ENCODE results near the gene FGF14.

The FGF14 gene

DNA sequence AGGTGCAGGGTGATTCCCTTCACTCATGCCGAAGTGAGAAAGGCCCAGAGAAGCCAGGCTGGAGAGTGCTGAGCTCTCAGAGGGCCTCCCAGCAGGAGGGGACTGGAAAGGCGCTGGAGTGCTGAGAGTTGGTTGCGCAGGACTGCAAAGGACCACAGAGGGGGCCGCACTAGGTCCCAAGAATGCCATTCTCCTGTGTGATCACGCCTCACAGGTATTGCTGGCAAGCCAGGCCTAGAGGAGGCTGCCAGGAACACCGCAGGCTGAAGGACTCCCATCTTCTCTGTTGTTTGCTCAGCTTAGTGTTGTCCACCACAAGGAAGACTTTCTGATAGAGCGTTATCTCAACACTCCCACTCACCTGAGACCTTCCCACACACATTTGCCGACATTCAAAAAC is 165.0 kb downstream of the FGF14 start:
- Histone ChIP-seq H3K9me3 (ENCODE audit: control insufficient read depth in 1 of 2, low read length in 2 of 2) (no peaks in the 10 kb centered on the region), H3K36me3 (ENCODE audit: control insufficient read depth in 1 of 2, insufficient read depth in 2 of 2, low read length in 2 of 2) (no peaks in the 10 kb centered on the region), H3K4me3 (ENCODE audit: low read depth in 1 of 2, low read length in 2 of 2) (no peak overlapping the region), H3K27me3 (ENCODE audit: control insufficient read depth in 1 of 2, insufficient read depth in 2 of 2, low read length in 2 of 2) (no peaks in the 10 kb centered on the region), H3K4me1 (ENCODE audit: control insufficient read depth in 1 of 2, insufficient read depth in 2 of 2, low read length in 2 of 2) (no peaks in the 10 kb centered on the region), H3K27ac (ENCODE audit: low read depth, low read length) (no peak overlapping the region), H3K9ac (ENCODE audit: low read depth in 1 of 2, low read length in 2 of 2) (no peak overlapping the region)

DNA sequence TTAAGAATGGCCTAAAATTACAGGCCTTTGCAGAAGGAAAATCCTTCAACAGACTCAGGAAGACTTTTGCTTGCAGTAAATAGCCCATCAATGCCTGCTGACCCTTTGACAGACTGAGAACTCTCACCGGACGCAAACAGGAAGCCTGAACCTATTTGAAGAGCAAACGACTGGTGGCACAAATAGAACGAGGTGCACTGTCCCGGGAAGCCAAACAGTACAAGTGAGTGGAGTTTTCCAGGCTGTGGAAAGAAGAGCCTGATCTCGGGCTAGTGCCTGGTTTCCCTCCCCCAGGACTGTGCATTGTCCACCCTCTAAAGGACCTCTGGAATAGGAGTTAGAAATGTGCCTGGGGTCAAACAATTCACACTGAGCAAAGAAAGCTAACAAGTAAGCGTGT is 165.5 kb downstream of the FGF14 start:
- Histone ChIP-seq H3K27me3 (ENCODE audit: control insufficient read depth in 1 of 2, insufficient read depth in 2 of 2, low read length in 2 of 2) (no peaks in the 10 kb centered on the region), H3K9me3 (ENCODE audit: control insufficient read depth in 1 of 2, low read length in 2 of 2) (no peaks in the 10 kb centered on the region), H3K9ac (ENCODE audit: low read depth in 1 of 2, low read length in 2 of 2) (no peak overlapping the region), H3K27ac (ENCODE audit: low read depth, low read length) (no peak overlapping the region), H3K4me3 (ENCODE audit: low read depth in 1 of 2, low read length in 2 of 2) (no peak overlapping the region), H3K36me3 (ENCODE audit: control insufficient read depth in 1 of 2, insufficient read depth in 2 of 2, low read length in 2 of 2) (no peaks in the 10 kb centered on the region), H3K4me1 (ENCODE audit: control insufficient read depth in 1 of 2, insufficient read depth in 2 of 2, low read length in 2 of 2) (no peaks in the 10 kb centered on the region)

DNA sequence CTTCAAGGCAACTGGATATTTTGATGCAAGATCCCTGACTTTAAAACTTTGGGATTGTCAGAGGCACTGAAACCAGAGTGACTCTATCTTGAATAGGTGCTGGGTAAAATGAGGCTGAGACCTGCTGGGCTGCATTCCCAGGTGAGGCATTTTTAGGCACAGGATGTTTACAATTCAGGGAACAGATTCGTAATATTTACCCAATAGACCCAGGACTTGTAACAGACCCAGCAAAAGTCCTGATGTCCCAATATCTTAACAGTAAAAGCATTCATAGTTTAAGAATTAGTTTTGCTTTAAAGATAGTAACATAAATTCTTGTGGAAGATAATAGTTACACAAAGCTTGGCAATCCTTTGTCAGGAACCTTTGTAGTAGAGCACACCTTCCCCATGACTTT is 166.2 kb downstream of the FGF14 start:
- H3K36me3 ChIP-seq (ENCODE audit: control insufficient read depth in 1 of 2, insufficient read depth in 2 of 2, low read length in 2 of 2): no peaks in the 10 kb centered on the region
- no peaks in the 10 kb centered on the region for H3K9me3 ChIP-seq (ENCODE audit: control insufficient read depth in 1 of 2, low read length in 2 of 2)
- H3K27me3 ChIP-seq (ENCODE audit: control insufficient read depth in 1 of 2, insufficient read depth in 2 of 2, low read length in 2 of 2): no peaks in the 10 kb centered on the region
- no peak overlapping the region for H3K9ac ChIP-seq (ENCODE audit: low read depth in 1 of 2, low read length in 2 of 2)
- no peak overlapping the region for H3K27ac ChIP-seq (ENCODE audit: low read depth, low read length)
- H3K4me1 ChIP-seq (ENCODE audit: control insufficient read depth in 1 of 2, insufficient read depth in 2 of 2, low read length in 2 of 2): no peaks in the 10 kb centered on the region
- H3K4me3 ChIP-seq (ENCODE audit: low read depth in 1 of 2, low read length in 2 of 2): no peak overlapping the region

DNA sequence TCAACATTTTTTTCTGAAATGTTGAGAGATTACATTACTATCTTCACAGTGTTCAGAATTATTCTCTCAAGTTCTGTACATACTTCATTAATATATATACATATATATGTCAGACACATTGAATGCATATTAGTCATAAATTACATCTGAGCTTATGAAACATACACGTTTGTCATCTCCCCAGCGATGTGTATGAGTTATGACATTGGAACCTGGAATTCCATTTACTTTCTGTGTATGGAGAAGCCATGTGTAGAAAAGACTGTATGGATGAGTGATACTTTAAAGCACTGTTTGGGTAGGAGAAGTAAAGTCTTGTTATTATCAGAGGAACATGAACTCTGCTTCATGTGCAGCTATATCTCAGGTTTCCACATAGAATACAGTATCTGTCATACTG is 167.2 kb downstream of the FGF14 start:
- no peaks in the 10 kb centered on the region for H3K27me3 ChIP-seq (ENCODE audit: control insufficient read depth in 1 of 2, insufficient read depth in 2 of 2, low read length in 2 of 2)
- H3K9ac ChIP-seq (ENCODE audit: low read depth in 1 of 2, low read length in 2 of 2): no peak overlapping the region
- no peaks in the 10 kb centered on the region for H3K9me3 ChIP-seq (ENCODE audit: control insufficient read depth in 1 of 2, low read length in 2 of 2)
- no peak overlapping the region for H3K4me3 ChIP-seq (ENCODE audit: low read depth in 1 of 2, low read length in 2 of 2)
- H3K36me3 ChIP-seq (ENCODE audit: control insufficient read depth in 1 of 2, insufficient read depth in 2 of 2, low read length in 2 of 2): no peaks in the 10 kb centered on the region
- no peak overlapping the region for H3K27ac ChIP-seq (ENCODE audit: low read depth, low read length)
- H3K4me1 ChIP-seq (ENCODE audit: control insufficient read depth in 1 of 2, insufficient read depth in 2 of 2, low read length in 2 of 2): no peaks in the 10 kb centered on the region

DNA sequence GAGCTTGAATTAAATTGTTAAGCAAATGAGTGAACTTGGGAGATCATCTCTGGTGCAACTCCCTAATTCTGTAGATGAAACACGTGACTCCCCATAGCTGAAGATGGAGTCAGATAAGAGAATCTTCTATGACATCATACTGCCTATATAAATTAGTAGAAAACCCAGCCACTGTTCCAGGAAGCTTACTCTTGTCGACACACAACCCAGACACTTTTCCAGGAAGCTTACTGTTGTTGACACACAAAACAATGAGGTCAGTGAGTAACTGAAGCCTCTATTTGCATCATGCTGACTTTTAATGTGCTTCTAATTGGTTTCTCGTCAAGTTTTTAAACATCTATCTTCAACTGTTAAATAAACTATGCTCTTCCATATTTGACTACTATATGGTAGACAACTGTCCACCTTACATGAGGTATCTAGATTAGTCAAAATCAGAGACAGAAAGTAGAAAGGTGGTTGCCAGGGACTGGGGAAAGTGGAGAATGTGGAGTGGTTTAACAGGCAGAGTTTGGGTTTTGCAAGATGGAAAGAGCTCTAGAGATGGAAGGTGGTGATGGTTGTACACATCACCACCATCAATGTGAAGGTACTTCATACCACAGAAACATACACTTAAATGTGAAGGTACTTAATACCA is 168.2 kb downstream of the FGF14 start:
- no peak overlapping the region for H3K4me3 ChIP-seq (ENCODE audit: low read depth in 1 of 2, low read length in 2 of 2)
- H3K27me3 ChIP-seq (ENCODE audit: control insufficient read depth in 1 of 2, insufficient read depth in 2 of 2, low read length in 2 of 2): no peaks in the 10 kb centered on the region
- H3K36me3 ChIP-seq (ENCODE audit: control insufficient read depth in 1 of 2, insufficient read depth in 2 of 2, low read length in 2 of 2): no peaks in the 10 kb centered on the region
- H3K9me3 ChIP-seq (ENCODE audit: control insufficient read depth in 1 of 2, low read length in 2 of 2): no peaks in the 10 kb centered on the region
- H3K4me1 ChIP-seq (ENCODE audit: control insufficient read depth in 1 of 2, insufficient read depth in 2 of 2, low read length in 2 of 2): no peaks in the 10 kb centered on the region
- H3K9ac ChIP-seq (ENCODE audit: low read depth in 1 of 2, low read length in 2 of 2): no peak overlapping the region
- H3K27ac ChIP-seq (ENCODE audit: low read depth, low read length): no peak overlapping the region

DNA sequence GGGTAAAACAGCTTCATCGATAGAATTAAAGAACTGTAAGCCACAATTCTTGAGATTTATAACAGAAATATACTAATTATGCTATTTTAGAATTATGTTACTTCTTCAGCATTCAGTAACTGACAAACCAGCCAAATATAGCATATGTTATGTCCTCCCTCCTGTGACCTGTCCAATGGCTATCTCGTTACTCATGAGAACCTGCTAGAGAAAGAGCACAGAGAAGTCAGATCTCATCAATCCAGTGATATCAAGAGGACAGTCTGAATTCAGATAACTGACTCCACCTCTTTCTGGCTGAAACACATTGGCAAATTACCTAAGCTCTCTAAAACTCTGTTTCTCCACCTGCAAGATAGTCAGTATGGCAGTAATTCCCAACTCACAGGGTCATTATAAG is 170.4 kb downstream of the FGF14 start:
- Histone ChIP-seq H3K4me1 (ENCODE audit: control insufficient read depth in 1 of 2, insufficient read depth in 2 of 2, low read length in 2 of 2) (no peaks in the 10 kb centered on the region), H3K27me3 (ENCODE audit: control insufficient read depth in 1 of 2, insufficient read depth in 2 of 2, low read length in 2 of 2) (no peaks in the 10 kb centered on the region), H3K4me3 (ENCODE audit: low read depth in 1 of 2, low read length in 2 of 2) (no peak overlapping the region), H3K9me3 (ENCODE audit: control insufficient read depth in 1 of 2, low read length in 2 of 2) (no peaks in the 10 kb centered on the region), H3K27ac (ENCODE audit: low read depth, low read length) (no peak overlapping the region), H3K36me3 (ENCODE audit: control insufficient read depth in 1 of 2, insufficient read depth in 2 of 2, low read length in 2 of 2) (no peaks in the 10 kb centered on the region), H3K9ac (ENCODE audit: low read depth in 1 of 2, low read length in 2 of 2) (no peak overlapping the region)

DNA sequence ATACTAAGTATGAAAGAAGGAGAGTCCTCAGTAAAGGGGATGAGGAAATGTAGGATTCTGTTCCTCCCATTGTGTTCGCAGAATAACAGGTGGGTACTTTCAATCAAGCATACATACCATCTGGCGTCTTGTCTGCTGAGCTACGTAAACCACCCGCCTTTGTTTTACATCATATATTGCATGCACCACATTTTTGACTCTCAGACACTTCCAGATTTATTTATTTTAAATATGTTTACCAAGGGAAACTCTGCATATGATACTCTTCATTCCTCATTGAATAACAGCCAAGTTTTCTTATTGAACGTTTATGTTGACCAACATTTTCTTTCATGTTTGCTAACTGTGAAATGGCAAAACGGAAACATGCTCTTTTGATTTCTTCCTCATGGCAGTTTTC is 174.1 kb downstream of the FGF14 start:
- H3K4me1 ChIP-seq (ENCODE audit: control insufficient read depth in 1 of 2, insufficient read depth in 2 of 2, low read length in 2 of 2): no peaks in the 10 kb centered on the region
- H3K9me3 ChIP-seq (ENCODE audit: control insufficient read depth in 1 of 2, low read length in 2 of 2): no peaks in the 10 kb centered on the region
- no peak overlapping the region for H3K27ac ChIP-seq (ENCODE audit: low read depth, low read length)
- H3K4me3 ChIP-seq (ENCODE audit: low read depth in 1 of 2, low read length in 2 of 2): no peak overlapping the region
- no peaks in the 10 kb centered on the region for H3K36me3 ChIP-seq (ENCODE audit: control insufficient read depth in 1 of 2, insufficient read depth in 2 of 2, low read length in 2 of 2)
- H3K9ac ChIP-seq (ENCODE audit: low read depth in 1 of 2, low read length in 2 of 2): no peak overlapping the region
- no peaks in the 10 kb centered on the region for H3K27me3 ChIP-seq (ENCODE audit: control insufficient read depth in 1 of 2, insufficient read depth in 2 of 2, low read length in 2 of 2)

DNA sequence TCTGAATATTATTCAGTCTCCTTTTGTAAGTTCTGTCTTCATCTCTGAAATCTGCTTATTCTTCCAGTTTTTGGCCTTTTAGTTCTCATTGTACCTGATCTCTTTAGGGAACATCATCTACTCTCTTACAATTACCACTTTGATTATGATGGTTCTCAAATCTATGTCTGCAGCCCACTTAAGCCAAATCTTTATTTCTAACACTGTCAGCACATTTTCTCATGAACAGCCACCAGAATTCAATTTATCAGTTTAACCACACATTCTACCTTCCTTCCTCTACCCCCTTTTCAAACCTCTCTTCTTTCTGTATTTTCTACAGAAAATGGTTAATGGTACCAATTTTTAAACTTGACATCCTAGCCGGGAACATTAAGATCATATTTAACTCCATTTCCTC is 175.3 kb downstream of the FGF14 start:
- no peak overlapping the region for H3K9ac ChIP-seq (ENCODE audit: low read depth in 1 of 2, low read length in 2 of 2)
- H3K27ac ChIP-seq (ENCODE audit: low read depth, low read length): no peak overlapping the region
- H3K4me3 ChIP-seq (ENCODE audit: low read depth in 1 of 2, low read length in 2 of 2): no peak overlapping the region
- no peaks in the 10 kb centered on the region for H3K27me3 ChIP-seq (ENCODE audit: control insufficient read depth in 1 of 2, insufficient read depth in 2 of 2, low read length in 2 of 2)
- no peaks in the 10 kb centered on the region for H3K4me1 ChIP-seq (ENCODE audit: control insufficient read depth in 1 of 2, insufficient read depth in 2 of 2, low read length in 2 of 2)
- no peaks in the 10 kb centered on the region for H3K36me3 ChIP-seq (ENCODE audit: control insufficient read depth in 1 of 2, insufficient read depth in 2 of 2, low read length in 2 of 2)
- H3K9me3 ChIP-seq (ENCODE audit: control insufficient read depth in 1 of 2, low read length in 2 of 2): no peaks in the 10 kb centered on the region

DNA sequence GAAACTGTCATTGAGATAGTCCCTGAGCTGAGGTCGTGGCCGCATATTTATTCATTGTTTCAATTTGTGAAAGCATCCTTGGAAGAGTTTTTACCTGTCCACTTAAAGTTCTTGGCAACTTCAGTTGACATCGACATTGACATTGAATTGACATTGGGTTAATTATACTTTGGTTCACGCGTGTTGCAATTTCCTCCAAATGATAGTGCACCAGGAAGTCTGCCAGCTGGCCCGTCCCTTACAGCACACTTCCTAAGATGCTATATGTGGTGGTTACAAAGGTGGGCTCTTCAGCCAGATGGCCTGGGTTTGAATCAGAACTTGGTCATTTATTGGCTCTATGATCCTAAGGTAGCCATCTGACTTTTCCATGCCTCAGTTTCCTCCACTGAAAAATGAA is 176.0 kb downstream of the FGF14 start:
- Histone ChIP-seq H3K9ac (ENCODE audit: low read depth in 1 of 2, low read length in 2 of 2) (no peak overlapping the region), H3K27me3 (ENCODE audit: control insufficient read depth in 1 of 2, insufficient read depth in 2 of 2, low read length in 2 of 2) (no peaks in the 10 kb centered on the region), H3K9me3 (ENCODE audit: control insufficient read depth in 1 of 2, low read length in 2 of 2) (no peaks in the 10 kb centered on the region), H3K4me1 (ENCODE audit: control insufficient read depth in 1 of 2, insufficient read depth in 2 of 2, low read length in 2 of 2) (no peaks in the 10 kb centered on the region), H3K27ac (ENCODE audit: low read depth, low read length) (no peak overlapping the region), H3K4me3 (ENCODE audit: low read depth in 1 of 2, low read length in 2 of 2) (no peak overlapping the region), H3K36me3 (ENCODE audit: control insufficient read depth in 1 of 2, insufficient read depth in 2 of 2, low read length in 2 of 2) (no peaks in the 10 kb centered on the region)

DNA sequence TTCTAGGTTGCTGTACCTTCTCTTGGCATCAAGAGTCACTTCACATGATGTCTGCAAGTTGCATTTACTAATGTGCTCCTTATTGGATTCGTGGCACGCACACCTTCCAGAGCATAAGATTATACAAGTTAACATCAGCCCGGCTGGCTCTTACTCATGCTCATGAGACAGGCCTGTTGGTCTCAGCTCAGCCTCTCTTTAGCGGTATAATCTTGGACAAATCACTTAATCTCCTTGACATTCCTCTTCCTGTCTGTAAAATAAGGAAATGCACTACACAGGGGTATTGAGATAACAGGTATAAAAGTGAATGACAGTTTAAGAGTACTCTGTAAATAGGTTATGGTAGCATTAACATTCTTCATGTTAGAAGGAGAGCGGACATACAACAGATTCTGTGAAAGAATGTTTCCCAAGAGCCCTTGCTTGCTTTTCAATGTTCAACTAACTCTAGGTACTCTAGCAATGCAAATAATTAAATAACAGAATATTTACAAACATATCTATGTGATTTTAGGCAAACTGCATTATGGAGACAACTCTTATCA is 181.1 kb downstream of the FGF14 start:
- H3K4me1 ChIP-seq (ENCODE audit: control insufficient read depth in 1 of 2, insufficient read depth in 2 of 2, low read length in 2 of 2): no peaks in the 10 kb centered on the region
- H3K27me3 ChIP-seq (ENCODE audit: control insufficient read depth in 1 of 2, insufficient read depth in 2 of 2, low read length in 2 of 2): no peaks in the 10 kb centered on the region
- no peak overlapping the region for H3K9ac ChIP-seq (ENCODE audit: low read depth in 1 of 2, low read length in 2 of 2)
- no peaks in the 10 kb centered on the region for H3K36me3 ChIP-seq (ENCODE audit: control insufficient read depth in 1 of 2, insufficient read depth in 2 of 2, low read length in 2 of 2)
- no peak overlapping the region for H3K4me3 ChIP-seq (ENCODE audit: low read depth in 1 of 2, low read length in 2 of 2)
- H3K9me3 ChIP-seq (ENCODE audit: control insufficient read depth in 1 of 2, low read length in 2 of 2): no peaks in the 10 kb centered on the region
- H3K27ac ChIP-seq (ENCODE audit: low read depth, low read length): no peak overlapping the region

DNA sequence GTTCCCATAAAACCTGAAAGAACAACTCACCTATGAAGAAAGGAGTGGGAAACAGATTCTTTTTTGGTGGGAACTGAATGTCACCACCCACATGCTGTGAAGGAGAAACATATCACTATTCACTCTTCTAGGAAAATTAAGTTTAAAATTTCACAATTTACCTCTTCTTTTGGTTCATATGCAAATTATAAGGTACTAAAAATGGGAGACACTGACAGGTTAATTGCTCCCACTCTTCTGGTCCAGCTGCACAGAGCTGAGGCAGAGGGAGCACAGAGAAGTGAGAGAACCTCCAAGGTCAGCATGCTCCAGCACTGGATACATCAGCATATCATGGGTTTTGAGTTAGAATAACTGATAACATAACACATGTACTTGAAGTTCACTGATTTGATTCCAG is 186.9 kb downstream of the FGF14 start:
- Histone ChIP-seq H3K9ac (ENCODE audit: low read depth in 1 of 2, low read length in 2 of 2) (no peak overlapping the region), H3K9me3 (ENCODE audit: control insufficient read depth in 1 of 2, low read length in 2 of 2) (no peaks in the 10 kb centered on the region), H3K4me3 (ENCODE audit: low read depth in 1 of 2, low read length in 2 of 2) (no peak overlapping the region), H3K27ac (ENCODE audit: low read depth, low read length) (no peak overlapping the region), H3K36me3 (ENCODE audit: control insufficient read depth in 1 of 2, insufficient read depth in 2 of 2, low read length in 2 of 2) (no peaks in the 10 kb centered on the region), H3K4me1 (ENCODE audit: control insufficient read depth in 1 of 2, insufficient read depth in 2 of 2, low read length in 2 of 2) (no peaks in the 10 kb centered on the region), H3K27me3 (ENCODE audit: control insufficient read depth in 1 of 2, insufficient read depth in 2 of 2, low read length in 2 of 2) (no peaks in the 10 kb centered on the region)
